Erythroblast (primary cell): Measurements from ENCODE around the gene GNAL.

ENCODE experiments used
- GATA1 ChIP-seq: IDR thresholded peaks from 2 replicates; pipeline ENCODE4 v1.6.1; 2011; ENCODE audit warnings: low read depth, mild to moderate bottlenecking, control low read depth, low read length, moderate library complexity
- POLR2A ChIP-seq: IDR thresholded peaks from 2 replicates; pipeline ENCODE4 v1.6.1; 2011; ENCODE audit warnings: mild to moderate bottlenecking, low read length

DNA sequence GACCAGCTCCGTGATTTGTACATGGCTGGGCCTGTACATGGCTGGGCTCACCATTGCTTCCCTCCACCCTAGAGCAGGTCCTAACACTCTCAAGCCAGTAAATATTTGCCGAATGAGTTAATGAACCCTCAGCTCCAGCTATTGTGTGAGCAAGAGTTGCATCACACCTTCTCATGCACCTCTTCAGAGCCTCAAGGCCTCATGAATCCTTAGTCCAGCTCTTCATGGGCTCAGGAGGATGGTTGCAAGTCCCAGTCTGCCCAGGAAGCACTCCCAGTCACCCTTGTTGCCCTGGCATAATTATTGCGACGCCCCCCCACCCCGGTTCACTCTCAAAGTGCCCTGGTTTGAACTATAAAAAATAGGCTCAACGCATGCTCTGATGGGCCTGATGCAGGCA, 30.1 kb upstream of the GNAL start:
- TF ChIP-seq POLR2A: no peak
- no peak for TF ChIP-seq GATA1
